ENCODE results near the gene ZSCAN5A. TPM values are rescaled to one million over a fixed set of nuclear protein-coding genes. Genes with fewer than 3 reads are reported as not detected.

The ZSCAN5A gene
- total and polyA plus RNA-seq, 9 of the 15 experiments (the other 6 are each of a cell fraction or from before 2014, with no cell fraction given), result 5.8 to 15.3 (median 11.8) TPM

DNA sequence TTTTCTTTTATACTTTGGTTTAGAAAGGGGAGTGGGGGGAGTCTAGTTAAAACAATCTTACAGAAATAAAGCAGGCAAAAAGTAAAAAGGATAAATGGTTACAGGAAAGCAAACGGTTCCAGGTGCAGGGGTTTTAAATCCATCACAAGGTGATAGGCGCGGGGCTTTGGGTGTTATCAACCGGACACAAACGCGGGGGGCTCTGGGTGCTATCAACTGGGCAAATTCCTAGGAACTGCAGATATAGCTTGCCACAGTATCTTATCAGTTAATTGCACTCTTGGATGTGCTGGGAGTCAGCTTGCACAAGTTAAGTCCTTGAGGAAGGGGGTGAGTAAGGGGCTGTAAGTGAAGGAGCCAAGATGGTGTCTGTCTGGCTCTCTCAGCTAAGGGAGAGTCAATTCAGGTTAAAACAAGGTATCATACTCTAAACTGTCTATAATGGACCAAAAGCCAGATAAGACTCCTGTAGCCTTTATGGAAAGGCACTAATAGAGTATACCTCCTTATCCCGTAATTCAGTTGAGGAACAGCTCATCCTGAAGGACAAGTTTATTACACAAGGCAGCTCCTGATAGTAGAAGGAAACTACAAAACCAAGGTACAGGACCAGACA is 32.6 kb upstream of the ZSCAN5A start (continued):
- TF ChIP-seq NR2C1 (IDR thresholded peaks at IDR 0.05) (no peak), NR2C1 (tag; IDR thresholded peaks at IDR 0.05) (peak; percentile 65; the same call in 1 of the 2 replicates), NCOA1 (IDR thresholded peaks at IDR 0.05; ENCODE audit: low read depth) (no peak), SMARCA4 (IDR thresholded peaks at IDR 0.05) (peak; percentile 42; the same call in 1 of the 2 replicates), KDM1A (IDR thresholded peaks at IDR 0.05) (0 out of 4 replicates have a peak, but pooled peaks of 1 of the 2 experiments have one; percentile 14), U2AF2 (optimal IDR thresholded peaks at IDR 0.05; ENCODE audit: low read depth, low read length) (no peak), TAF7 (tag; IDR thresholded peaks at IDR 0.05) (0 out of 2 replicates have a peak, but pooled peaks have one; percentile 10), ZNF668 (CRISPR knock-in tag; IDR thresholded peaks at IDR 0.05) (peak; percentile 90; the same call in 1 of the 2 replicates), TEAD1 (CRISPR knock-in tag; IDR thresholded peaks at IDR 0.05) (peak in 1 of 2 experiments; percentile 80; a peak in 1 of 4 replicates), MTF1 (CRISPR knock-in tag; IDR thresholded peaks at IDR 0.05; ENCODE audit: borderline replicate concordance) (peak; percentile 64; the same call in 1 of the 2 replicates), ZNF76 (CRISPR knock-in tag; IDR thresholded peaks at IDR 0.05; ENCODE audit: borderline replicate concordance) (peak; percentile 88), TEAD4 (IDR thresholded peaks at IDR 0.05; ENCODE audit: low read length) (peak; percentile 82), TEAD4 (CRISPR knock-in tag; IDR thresholded peaks at IDR 0.05; ENCODE audit: borderline replicate concordance) (no peak), KLF6 (CRISPR knock-in tag; IDR thresholded peaks at IDR 0.05; ENCODE audit: borderline replicate concordance) (peak; percentile 95), PHF20 (IDR thresholded peaks at IDR 0.05; ENCODE audit: partially characterized antibody) (no peak), ATF4 (CRISPR knock-in tag; IDR thresholded peaks at IDR 0.05) (0 out of 2 replicates have a peak, but pooled peaks have one; percentile 36), TCF3 (CRISPR knock-in tag; IDR thresholded peaks at IDR 0.05) (peak; percentile 84), ZNF217 (CRISPR knock-in tag; IDR thresholded peaks at IDR 0.05) (no peak)
- TF ChIP-seq, protein P1, sequence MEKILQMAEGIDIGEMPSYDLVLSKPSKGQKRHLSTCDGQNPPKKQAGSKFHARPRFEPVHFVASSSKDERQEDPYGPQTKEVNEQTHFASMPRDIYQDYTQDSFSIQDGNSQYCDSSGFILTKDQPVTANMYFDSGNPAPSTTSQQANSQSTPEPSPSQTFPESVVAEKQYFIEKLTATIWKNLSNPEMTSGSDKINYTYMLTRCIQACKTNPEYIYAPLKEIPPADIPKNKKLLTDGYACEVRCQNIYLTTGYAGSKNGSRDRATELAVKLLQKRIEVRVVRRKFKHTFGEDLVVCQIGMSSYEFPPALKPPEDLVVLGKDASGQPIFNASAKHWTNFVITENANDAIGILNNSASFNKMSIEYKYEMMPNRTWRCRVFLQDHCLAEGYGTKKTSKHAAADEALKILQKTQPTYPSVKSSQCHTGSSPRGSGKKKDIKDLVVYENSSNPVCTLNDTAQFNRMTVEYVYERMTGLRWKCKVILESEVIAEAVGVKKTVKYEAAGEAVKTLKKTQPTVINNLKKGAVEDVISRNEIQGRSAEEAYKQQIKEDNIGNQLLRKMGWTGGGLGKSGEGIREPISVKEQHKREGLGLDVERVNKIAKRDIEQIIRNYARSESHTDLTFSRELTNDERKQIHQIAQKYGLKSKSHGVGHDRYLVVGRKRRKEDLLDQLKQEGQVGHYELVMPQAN (IDR thresholded peaks at IDR 0.05; ENCODE audit: borderline replicate concordance), result no peak
- TF ChIP-seq, protein P2, sequence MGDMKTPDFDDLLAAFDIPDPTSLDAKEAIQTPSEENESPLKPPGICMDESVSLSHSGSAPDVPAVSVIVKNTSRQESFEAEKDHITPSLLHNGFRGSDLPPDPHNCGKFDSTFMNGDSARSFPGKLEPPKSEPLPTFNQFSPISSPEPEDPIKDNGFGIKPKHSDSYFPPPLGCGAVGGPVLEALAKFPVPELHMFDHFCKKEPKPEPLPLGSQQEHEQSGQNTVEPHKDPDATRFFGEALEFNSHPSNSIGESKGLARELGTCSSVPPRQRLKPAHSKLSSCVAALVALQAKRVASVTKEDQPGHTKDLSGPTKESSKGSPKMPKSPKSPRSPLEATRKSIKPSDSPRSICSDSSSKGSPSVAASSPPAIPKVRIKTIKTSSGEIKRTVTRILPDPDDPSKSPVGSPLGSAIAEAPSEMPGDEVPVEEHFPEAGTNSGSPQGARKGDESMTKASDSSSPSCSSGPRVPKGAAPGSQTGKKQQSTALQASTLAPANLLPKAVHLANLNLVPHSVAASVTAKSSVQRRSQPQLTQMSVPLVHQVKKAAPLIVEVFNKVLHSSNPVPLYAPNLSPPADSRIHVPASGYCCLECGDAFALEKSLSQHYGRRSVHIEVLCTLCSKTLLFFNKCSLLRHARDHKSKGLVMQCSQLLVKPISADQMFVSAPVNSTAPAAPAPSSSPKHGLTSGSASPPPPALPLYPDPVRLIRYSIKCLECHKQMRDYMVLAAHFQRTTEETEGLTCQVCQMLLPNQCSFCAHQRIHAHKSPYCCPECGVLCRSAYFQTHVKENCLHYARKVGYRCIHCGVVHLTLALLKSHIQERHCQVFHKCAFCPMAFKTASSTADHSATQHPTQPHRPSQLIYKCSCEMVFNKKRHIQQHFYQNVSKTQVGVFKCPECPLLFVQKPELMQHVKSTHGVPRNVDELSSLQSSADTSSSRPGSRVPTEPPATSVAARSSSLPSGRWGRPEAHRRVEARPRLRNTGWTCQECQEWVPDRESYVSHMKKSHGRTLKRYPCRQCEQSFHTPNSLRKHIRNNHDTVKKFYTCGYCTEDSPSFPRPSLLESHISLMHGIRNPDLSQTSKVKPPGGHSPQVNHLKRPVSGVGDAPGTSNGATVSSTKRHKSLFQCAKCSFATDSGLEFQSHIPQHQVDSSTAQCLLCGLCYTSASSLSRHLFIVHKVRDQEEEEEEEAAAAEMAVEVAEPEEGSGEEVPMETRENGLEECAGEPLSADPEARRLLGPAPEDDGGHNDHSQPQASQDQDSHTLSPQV (IDR thresholded peaks at IDR 0.05), result peak; percentile 98

All from K562 (cell line).